PFSK-1 (cell line): ENCODE results near the gene ATF6B.

Experiments used
- FOXP2 ChIP-seq: optimal IDR thresholded peaks from 2 replicates; pipeline ENCODE3; 2011; ENCODE audit warnings: borderline replicate concordance, control low read depth, inconsistent platforms; ENCODE audit not compliant: insufficient read depth; ENCODE audit errors: extremely low read length, extremely low read depth
- POLR2AphosphoS5 ChIP-seq: IDR thresholded peaks from 2 replicates; pipeline ENCODE4 v1.6.1; 2012; ENCODE audit warnings: low read depth, mild to moderate bottlenecking, control low read depth, low read length, moderate library complexity
- SIN3A ChIP-seq: IDR thresholded peaks from 2 replicates; pipeline ENCODE4 v1.6.1; 2012; ENCODE audit warnings: mild to moderate bottlenecking, low read length, moderate library complexity, borderline replicate concordance; ENCODE audit not compliant: insufficient read depth
- TAF1 ChIP-seq: IDR thresholded peaks from 2 replicates; pipeline ENCODE4 v1.6.1; 2012; ENCODE audit warnings: low read length, control low read depth, borderline replicate concordance; ENCODE audit not compliant: insufficient read depth
- TF ChIP-seq, protein P1 (sequence below), 2 experiments: IDR thresholded peaks; 2 replicates each; pipeline versions ENCODE4 v1.6.1 to v1.8.0; 2011 to 2012; ENCODE audit warnings: low read depth in 2 of 2, low read length in 2 of 2, control low read depth in 1 of 2, inconsistent platforms in 1 of 2, mild to moderate bottlenecking in 1 of 2, moderate library complexity in 1 of 2; ENCODE audit not compliant: insufficient read depth in 1 of 2

The ATF6B gene

DNA sequence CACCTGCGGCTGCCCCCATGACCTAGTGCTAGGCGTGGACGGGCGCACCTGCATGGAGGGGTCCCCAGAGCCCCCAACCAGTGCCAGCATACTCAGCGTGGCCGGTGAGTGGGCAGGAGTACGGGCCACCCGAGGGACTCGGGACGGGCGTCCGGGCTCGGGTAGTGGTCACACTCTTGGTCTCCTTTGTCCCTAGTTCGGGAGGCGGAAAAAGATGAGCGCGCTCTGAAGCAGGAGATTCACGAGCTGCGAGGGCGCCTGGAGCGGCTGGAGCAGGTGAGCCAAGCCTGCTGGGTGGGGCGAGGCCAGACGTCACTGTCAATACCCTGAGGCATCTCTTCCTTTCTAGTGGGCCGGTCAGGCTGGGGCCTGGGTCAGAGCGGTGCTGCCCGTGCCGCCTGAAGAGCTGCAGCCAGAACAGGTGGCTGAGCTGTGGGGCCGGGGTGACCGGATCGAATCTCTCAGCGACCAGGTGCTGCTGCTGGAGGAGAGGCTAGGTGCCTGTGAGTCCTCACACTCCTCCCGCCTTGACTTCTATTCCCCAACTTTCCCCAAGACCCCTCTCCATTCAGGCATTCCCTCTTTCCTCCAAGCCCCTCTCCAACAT lies 39.2 kb upstream of the ATF6B start:
- TF ChIP-seq TAF1 (no peak), SIN3A (no peak), FOXP2 (no peak), POLR2AphosphoS5 (no peak)
- TF ChIP-seq, protein P1, sequence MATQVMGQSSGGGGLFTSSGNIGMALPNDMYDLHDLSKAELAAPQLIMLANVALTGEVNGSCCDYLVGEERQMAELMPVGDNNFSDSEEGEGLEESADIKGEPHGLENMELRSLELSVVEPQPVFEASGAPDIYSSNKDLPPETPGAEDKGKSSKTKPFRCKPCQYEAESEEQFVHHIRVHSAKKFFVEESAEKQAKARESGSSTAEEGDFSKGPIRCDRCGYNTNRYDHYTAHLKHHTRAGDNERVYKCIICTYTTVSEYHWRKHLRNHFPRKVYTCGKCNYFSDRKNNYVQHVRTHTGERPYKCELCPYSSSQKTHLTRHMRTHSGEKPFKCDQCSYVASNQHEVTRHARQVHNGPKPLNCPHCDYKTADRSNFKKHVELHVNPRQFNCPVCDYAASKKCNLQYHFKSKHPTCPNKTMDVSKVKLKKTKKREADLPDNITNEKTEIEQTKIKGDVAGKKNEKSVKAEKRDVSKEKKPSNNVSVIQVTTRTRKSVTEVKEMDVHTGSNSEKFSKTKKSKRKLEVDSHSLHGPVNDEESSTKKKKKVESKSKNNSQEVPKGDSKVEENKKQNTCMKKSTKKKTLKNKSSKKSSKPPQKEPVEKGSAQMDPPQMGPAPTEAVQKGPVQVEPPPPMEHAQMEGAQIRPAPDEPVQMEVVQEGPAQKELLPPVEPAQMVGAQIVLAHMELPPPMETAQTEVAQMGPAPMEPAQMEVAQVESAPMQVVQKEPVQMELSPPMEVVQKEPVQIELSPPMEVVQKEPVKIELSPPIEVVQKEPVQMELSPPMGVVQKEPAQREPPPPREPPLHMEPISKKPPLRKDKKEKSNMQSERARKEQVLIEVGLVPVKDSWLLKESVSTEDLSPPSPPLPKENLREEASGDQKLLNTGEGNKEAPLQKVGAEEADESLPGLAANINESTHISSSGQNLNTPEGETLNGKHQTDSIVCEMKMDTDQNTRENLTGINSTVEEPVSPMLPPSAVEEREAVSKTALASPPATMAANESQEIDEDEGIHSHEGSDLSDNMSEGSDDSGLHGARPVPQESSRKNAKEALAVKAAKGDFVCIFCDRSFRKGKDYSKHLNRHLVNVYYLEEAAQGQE (IDR thresholded peaks at IDR 0.05; ENCODE audit: insufficient read depth in 1 of 2, low read depth in 2 of 2, low read length in 2 of 2): no peak

DNA sequence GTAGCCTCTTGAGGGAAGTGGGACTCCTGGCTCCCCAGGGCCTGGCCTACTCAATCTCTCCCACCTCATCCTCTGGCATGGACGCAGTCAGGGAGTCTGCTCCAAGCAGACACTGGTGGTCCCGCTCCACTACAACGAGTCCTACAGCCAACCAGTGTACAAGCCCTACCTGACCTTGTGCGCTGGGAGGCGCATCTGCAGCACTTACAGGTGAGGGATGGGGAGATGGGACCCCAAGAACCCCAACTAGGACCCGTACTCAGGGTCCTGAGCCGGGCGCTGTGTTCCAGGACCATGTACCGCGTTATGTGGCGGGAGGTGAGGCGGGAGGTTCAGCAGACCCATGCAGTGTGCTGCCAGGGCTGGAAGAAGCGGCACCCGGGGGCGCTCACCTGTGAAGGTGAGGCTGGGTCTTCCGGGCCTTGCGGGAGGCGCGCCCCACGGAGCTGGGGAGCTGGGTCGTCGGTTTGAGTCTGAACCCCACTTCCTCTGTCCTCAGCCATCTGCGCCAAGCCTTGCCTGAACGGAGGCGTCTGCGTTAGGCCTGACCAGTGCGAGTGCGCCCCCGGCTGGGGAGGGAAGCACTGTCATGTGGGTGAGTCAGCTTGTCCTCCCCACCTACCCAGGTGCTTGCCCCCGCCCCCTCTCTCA lies 38.5 kb upstream of the ATF6B start:
- no peak for TF ChIP-seq POLR2AphosphoS5
- TF ChIP-seq SIN3A: no peak
- TF ChIP-seq TAF1: no peak

DNA sequence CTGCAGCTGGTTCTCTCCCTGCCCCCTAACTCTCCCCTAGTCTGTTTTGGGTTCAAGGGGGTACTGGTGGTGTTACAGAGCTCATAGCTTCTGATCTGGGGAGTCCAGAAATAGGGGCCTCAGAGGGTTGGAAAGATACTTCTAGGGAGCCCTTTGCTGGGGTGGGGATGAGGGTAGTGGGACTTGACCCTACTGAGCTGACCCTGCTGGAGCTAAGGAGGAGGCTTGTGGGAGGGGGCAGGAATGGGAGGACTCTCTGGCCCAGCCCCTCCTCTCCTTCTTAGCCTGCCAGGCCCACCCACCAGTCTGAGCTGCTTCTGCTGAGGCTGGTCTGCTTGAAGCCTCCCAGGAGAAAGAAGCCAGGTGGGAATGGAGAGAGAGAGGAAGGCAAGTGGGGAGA lies 36.2 kb upstream of the ATF6B start, which contains the start of gene EGFL8:
EGFL8 (plus strand) TSS at position 301 of the 400 bp plus-strand sequence. CDS start 1,571 bp downstream, outside the sequence.
- TF ChIP-seq POLR2AphosphoS5 (no peak), TAF1 (no peak), FOXP2 (no peak), SIN3A (no peak)
- TF ChIP-seq, protein P1 (IDR thresholded peaks at IDR 0.05; ENCODE audit: insufficient read depth in 1 of 2, low read depth in 2 of 2, low read length in 2 of 2): no peak

DNA sequence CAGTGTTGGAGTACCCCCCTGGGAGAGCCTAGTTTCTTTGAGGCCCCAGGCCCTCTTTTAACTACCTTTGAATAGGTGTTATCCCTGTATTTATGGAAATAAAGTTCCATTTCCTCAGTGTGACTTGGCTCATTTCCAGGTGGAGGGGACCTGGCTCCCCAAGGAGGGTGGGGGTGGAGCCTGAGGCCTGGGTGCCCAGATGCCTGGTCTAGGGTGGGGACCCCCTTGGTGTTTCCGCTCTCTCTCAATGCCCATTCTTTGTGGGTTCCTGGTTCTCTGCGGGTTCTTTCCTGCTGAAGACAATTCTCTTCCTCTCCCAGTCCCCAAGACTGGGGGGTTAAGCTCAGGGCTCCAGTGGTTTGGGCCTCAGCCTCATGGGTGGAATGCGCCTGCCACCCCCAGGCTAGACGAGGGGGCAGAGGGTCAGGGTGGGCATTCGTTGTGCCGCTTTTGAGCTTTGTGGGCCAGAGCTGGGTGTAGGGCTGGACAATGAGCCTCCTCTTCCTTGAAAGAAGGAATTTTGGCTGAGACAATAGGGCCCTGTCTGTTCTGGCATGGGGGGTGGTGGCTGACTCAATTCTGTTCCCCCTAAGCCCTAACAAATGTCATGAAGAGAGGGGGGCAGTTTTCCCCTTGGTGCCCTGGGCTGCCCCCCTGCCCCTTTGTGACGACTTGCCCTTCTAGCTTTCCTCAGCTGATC lies 35.7 kb upstream of the ATF6B start:
- TF ChIP-seq FOXP2 (no peak), SIN3A (no peak), POLR2AphosphoS5 (no peak), TAF1 (no peak)
- TF ChIP-seq, protein P1 (IDR thresholded peaks at IDR 0.05; ENCODE audit: insufficient read depth in 1 of 2, low read depth in 2 of 2, low read length in 2 of 2): no peak

DNA sequence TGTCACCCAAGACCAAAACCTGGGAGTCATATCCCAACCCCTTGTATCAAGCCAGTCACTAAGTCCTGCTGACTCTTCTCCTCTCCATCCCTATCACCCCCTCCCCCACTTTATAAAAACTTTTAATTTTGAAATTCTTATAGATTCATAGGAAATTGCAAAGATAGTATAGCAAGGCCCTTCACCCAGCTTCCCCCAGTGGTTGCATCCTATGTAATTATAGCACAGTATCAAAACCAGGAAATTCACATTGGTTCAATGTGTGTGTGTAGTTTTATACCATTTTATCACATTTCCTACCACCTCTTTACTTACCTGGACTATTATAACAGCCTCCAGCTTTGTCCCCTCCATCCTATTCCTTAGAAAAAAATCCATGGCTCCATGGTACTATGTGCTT lies 30.0 kb upstream of the ATF6B start:
- TF ChIP-seq SIN3A: no peak
- no peak for TF ChIP-seq POLR2AphosphoS5
- TF ChIP-seq TAF1: no peak
- no peak for TF ChIP-seq FOXP2
- TF ChIP-seq, protein P1 (IDR thresholded peaks at IDR 0.05; ENCODE audit: insufficient read depth in 1 of 2, low read depth in 2 of 2, low read length in 2 of 2): no peak
